ENCODE results near the gene EN2.

The EN2 gene

GRCh38 chr7:155456738-155457543 lies 988 bp upstream of the EN2 start:
- Histone ChIP-seq H3K4me1 (peaks cover 0 to 56% (median 47%) of the 10 kb centered on the region in 4 donors), H3K9me3 (no peaks in the 10 kb centered on the region), H3K27ac (no peak overlapping the region), H3K27me3 (peaks cover 3 to 96% of the 10 kb centered on the region in 2 donors), H3K36me3 (no peaks in the 10 kb centered on the region), H3K4me3 (peak overlapping the region; percentile 45)
- DNase-seq, result peak in 1 of 2 donors; percentile 31
- intact Hi-C loops (cut with DNase I; ENCODE audit: low total_unique reads), result loop anchor here (5.0 kb wide), 1 partner anchor 390 kb away; no protein-coding TSS in a partner anchor
- TF ChIP-seq CTCF (IDR thresholded peaks at IDR 0.05), result no peak

GRCh38 chr7:155457544-155458110 lies 302 bp upstream of the EN2 start:
- Histone ChIP-seq H3K36me3 (no peaks in the 10 kb centered on the region), H3K27me3 (peaks cover 3 to 96% of the 10 kb centered on the region in 2 donors), H3K9me3 (no peaks in the 10 kb centered on the region), H3K27ac (no peak overlapping the region), H3K4me3 (peak overlapping the region; percentile 45), H3K4me1 (peaks cover 0 to 56% (median 47%) of the 10 kb centered on the region in 4 donors)
- no peak for DNase-seq
- intact Hi-C loops (cut with DNase I; ENCODE audit: low total_unique reads), result loop anchor here (5.0 kb wide), 1 partner anchor 390 kb away; no protein-coding TSS in a partner anchor
- TF ChIP-seq CTCF (IDR thresholded peaks at IDR 0.05), result no peak

GRCh38 chr7:155458878-155459699 lies 1.2 kb downstream of the EN2 start:
- no peak for TF ChIP-seq CTCF (IDR thresholded peaks at IDR 0.05)
- Histone ChIP-seq H3K27me3 (peaks cover 3 to 96% of the 10 kb centered on the region in 2 donors), H3K4me3 (peak overlapping the region; percentile 30 to 41), H3K36me3 (no peaks in the 10 kb centered on the region), H3K27ac (no peak overlapping the region), H3K9me3 (no peaks in the 10 kb centered on the region), H3K4me1 (peaks cover 0 to 47% (median 39%) of the 10 kb centered on the region in 4 donors)
- peak in 1 of 2 donors; percentile 21 for DNase-seq
- intact Hi-C loops (cut with DNase I; ENCODE audit: low total_unique reads), result loop anchor here (5.0 kb wide), 1 partner anchor 392 kb away; no protein-coding TSS in a partner anchor

GRCh38 chr7:155459700-155460461 lies 2.0 kb downstream of the EN2 start:
- no peaks in the 10 kb centered on the region for H3K9me3 ChIP-seq
- H3K27ac ChIP-seq, result no peak overlapping the region
- H3K4me3 ChIP-seq, result no peak overlapping the region
- no peak for DNase-seq
- peaks cover 0 to 39% (median 31%) of the 10 kb centered on the region in 4 donors for H3K4me1 ChIP-seq
- no peak for TF ChIP-seq CTCF (IDR thresholded peaks at IDR 0.05)
- H3K36me3 ChIP-seq, result no peaks in the 10 kb centered on the region
- intact Hi-C loops (cut with DNase I; ENCODE audit: low total_unique reads), result loop anchor here (5.0 kb wide), 1 partner anchor 393 kb away; no protein-coding TSS in a partner anchor
- peaks cover 3 to 96% of the 10 kb centered on the region in 2 donors for H3K27me3 ChIP-seq
